Activated CD8-positive, alpha-beta memory T cell treated with anti-CD3 and anti-CD28 coated beads for 36 hours (primary cell): ENCODE data around the gene WNT9A. TPM values are rescaled to one million over a fixed set of nuclear protein-coding genes. Genes with fewer than 3 reads are reported as not detected.
"Not testable (repeated sequence)": the region's sequence is repeated elsewhere in the genome, so short reads cannot be mapped to it uniquely, and the experiment has no call there.

ENCODE experiments used
- CTCF ChIA-PET: fragments of 350-600 bp; sonication (Branson Sonifier 250); formaldehyde crosslinking; loops from one replicate; lab custom pipeline; 2021; ENCODE audit warnings: antibody characterized with exemption; lab: Charles Lee
- POLR2A ChIA-PET: fragments of 350-600 bp; sonication (Branson Sonifier 250); formaldehyde crosslinking; loops from one replicate; lab custom pipeline; 2021; ENCODE audit warnings: antibody characterized with exemption; lab: Charles Lee
- total RNA-seq, 2 experiments: library from RNA; stranded (reverse); gene quantifications; one replicate each; pipeline ENCODE4 v1.2.3, GENCODE V29; 2021

WNT9A gene, protein sequence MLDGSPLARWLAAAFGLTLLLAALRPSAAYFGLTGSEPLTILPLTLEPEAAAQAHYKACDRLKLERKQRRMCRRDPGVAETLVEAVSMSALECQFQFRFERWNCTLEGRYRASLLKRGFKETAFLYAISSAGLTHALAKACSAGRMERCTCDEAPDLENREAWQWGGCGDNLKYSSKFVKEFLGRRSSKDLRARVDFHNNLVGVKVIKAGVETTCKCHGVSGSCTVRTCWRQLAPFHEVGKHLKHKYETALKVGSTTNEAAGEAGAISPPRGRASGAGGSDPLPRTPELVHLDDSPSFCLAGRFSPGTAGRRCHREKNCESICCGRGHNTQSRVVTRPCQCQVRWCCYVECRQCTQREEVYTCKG
- total RNA-seq = not detected

DNA sequence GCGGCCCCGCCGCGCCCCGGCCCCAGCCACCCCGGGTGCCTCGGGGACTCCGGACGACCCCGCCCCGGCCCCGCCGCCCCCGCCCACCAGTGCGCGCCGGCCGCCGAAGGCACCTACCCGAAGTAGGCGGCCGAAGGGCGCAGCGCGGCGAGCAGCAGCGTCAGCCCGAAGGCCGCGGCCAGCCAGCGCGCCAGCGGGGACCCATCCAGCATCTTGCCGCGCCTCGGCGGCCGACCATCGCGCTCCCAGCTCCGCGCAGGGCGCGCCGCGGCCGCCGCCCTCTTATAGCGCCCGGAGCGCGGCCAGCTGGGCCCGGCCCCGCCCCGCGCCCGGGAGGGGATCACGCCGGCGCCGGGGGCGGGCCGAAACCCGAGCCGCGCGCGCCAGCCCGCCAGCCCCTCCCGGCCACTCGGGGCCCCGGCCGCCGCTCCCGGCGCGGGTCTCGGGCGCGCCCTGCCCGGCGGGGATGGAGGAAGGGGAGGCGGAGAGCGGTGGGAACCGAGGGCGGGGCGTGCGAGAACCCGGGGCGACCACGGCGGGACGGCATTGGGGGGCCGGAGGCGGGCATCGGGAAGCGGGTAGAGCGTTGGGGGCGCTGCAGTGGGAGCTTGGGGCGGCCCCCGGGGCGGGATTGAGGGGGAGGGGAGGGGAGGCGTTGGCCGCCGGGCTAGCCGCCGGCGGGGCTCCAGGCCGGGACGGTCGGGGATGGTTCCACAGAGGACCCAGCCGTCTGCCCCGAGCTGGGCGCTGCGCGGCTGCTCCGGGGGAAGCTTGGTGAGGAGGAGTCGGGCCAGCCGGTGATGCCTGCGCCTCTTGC, at the start of gene WNT9A:
Gene WNT9A (minus strand): TSS at position 257 of the 817 bp plus-strand sequence. CDS start 45 bp downstream, at position 212.
- CTCF ChIA-PET = interaction anchor here (0.9 to 2.1 kb wide), 4 partner anchors 11 to 186 kb away, joined by 3 to 5 read pairs (median 4); no protein-coding TSS in a partner anchor
- POLR2A ChIA-PET = interaction anchor here (0.5 kb wide), 1 partner anchor 476 kb away, joined by 6 read pairs; no protein-coding TSS in a partner anchor

DNA sequence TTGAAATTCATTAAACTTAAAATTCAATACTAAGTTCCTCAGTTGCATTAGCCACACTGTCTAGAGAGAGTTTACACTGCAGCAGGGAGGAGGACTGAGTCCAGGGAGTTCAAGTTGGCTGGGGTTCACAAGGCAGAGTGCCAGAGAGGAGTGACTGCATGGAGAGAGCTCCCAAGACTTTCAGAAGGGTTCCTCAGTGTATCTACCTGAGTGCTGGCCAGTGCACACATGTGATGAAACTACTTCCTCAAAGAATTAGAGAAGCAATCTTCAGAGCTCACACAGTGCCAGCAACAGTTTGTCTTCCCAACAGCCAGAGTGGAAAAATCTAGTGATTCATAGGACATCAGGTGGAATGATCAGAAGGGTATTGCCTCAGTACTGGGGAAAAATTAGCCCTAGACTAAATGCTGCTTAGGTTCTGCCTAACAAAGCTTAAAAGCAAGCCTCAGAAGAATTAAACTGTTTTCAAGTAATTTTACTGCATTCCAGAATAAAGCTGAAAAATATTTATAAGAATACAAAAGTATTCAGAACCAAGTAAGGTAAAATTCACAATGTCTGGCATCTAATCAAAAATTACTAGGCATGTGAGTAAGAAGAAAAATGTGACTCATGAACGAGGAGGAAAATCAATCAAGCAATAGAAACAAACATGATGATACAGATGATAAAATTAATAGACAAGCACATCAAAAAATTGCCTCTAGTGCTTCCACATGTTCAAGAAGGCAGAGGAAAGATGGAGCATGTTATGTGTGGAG, 48.6 kb upstream of the WNT9A start:
- ChIA-PET POLR2A (interaction anchor here (0.6 kb wide), 1 partner anchor 820 kb away, joined by 3 read pairs; no protein-coding TSS in a partner anchor), CTCF (interaction anchor here (0.5 kb wide), 1 partner anchor 1673 kb away, joined by 4 read pairs; no protein-coding TSS in a partner anchor)

DNA sequence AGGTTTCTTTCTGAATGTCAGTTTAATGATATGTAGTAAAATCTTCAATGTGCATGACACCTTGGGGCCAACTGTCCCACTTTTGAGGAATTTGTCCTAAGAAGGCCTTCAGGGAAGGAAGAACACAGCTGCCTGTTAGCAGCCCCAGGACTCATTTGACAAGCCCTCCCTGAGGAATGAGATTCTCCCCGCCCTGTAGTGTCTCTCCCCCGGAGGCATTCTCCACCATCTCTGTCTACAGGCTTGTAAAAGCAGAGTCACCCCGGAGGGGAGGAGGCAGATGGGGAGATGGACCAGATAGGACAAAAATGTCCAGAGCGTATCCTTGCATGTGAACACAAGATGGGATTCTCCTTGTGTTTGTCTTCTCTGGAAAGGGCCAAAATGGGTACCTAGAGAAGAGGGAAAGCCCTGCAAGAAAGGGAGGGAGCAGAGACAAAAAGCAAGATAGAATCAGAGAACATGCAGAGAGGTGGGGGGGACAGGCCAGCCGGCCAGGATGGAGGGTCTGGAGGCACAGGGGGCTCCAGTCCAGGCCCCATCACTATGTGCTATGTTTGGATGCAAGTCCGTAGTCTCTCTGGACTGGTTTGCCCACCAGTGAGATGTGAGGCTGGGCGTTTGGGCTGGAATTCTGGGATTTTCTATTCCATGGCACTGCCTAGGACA, 47.0 kb upstream of the WNT9A start:
- ChIA-PET POLR2A (no interaction called here), CTCF (no interaction called here)

DNA sequence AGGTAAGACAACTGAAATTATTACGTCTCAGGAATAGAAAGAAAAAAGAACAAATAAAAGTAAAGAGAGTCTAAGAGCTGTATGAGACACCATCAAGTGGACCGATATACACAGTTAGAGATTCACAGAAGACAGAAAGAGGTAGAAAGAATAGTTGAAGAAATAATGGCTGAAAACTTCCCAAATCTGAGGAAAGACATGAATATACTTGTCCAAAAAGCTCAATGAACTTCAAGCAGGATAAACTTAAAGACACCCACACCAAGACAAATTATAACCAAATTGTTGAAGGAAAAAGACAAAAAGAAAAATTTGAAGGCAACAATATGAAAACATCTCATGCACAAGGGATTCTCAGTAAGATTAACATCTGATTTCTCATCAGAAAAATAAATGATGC, 39.4 kb upstream of the WNT9A start:
- ChIA-PET POLR2A (no interaction called here), CTCF (no interaction called here)

DNA sequence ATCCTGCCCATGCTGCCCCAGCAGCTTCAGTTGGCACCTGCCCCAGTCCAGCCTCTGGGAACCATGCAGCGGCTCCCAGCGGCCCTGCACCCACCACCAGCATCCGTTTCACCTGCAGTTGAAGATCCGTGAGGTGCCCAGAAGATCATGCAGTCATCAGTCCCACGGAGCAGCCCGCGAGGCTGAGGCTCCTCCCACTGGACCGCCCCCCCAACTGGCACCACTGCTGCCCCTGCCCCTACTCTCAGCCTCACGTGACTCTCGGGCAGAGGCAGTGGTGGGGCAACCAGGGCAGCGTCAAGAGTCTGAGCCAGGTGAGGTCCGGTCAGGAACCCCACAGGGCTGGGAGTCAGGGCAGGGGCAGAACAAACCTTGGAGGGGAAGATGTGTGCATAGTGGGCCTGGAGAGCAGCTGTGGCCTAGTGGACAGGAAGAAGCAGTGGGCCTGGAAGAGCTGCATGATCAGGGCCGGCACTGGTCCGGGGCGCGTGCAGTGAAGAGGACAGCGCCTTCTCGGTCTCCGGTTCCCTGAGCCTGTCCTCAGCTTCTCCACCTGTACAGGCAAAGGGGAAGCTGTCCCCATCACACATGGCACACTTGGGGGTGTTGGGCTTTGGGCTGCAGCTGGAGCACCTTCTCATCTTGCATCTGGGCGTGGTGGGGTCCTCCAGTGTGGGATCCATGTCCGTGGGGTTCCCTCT, 28.0 kb upstream of the WNT9A start:
- CTCF ChIA-PET, POLR2A ChIA-PET: not testable (repeated sequence)

DNA sequence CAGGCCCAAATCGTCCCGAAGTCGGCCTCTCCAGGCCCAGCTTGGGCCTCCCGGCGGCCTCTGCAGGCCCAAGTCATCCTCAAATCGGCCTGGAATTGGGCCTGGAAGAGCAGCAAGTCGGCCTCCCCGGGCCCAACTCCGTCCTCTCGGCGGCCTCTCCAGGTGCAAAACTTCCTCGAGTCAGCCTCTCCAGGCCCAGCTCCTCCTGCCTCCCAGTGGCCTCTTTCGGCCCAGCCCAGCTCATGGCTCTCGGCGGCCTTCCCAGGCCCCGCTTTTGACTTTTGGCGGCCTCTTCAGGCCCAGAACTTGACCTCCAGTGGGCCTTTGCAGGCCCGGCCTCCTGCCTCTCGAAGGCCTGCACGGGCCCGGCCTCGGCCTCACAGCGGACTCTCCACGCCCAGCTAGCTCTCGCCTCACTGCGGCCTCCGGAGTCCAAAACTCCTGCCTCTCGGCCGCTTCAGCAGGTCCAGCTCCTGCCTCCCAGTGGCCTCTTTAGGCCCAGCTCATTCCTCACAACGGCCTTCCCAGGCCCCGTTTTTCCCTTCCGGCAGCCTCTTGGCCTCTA, 26.1 kb upstream of the WNT9A start:
- POLR2A ChIA-PET, CTCF ChIA-PET: not testable (repeated sequence)

DNA sequence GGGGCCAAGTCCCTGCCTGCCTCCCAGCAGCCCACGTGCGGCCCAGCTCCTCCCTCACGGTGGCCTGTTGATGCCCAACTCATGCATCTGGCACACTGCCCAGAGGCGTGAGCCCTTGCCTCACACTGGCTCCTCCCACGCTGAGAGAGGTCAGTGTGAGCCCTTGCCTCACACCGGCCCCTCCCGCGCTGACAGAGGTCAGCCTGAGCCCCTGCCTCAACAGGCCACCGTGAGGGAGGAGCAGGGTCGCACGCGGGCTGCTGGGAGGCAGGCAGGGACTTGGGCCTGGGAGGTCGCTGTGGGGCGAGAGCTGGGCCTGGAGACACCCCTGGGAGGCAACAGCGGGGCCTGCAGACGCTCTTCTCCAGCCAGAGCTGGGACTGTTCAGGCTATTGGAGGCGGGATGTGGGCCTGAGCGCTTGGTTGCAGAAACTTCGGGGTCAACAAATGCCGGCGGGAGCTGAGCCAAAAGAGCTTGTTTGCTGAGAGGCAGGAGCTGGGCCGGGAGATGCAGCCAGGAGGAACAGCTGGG, 25.2 kb upstream of the WNT9A start:
- CTCF ChIA-PET, POLR2A ChIA-PET: not testable (repeated sequence)

DNA sequence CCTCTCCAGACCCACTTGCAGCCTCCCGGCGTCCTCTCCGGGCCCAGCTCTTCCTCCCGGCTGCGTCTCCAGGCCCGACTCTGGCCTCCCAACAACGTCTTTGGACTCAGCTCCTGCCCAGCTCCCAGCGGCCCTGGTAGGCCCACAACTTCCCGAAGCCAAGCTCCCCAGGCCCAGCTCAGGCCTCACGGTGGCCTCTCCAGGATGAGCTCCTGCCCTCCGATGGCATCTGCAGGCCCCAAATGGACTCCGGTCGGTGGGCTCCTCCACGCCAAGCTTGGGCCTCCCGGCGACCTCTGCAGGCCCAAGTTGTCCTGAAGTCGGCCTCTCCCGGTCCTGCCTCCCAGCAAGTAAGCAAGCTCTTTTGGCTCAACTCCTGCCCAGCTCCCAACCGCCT, 24.5 kb upstream of the WNT9A start:
- POLR2A ChIA-PET, CTCF ChIA-PET: not testable (repeated sequence)

DNA sequence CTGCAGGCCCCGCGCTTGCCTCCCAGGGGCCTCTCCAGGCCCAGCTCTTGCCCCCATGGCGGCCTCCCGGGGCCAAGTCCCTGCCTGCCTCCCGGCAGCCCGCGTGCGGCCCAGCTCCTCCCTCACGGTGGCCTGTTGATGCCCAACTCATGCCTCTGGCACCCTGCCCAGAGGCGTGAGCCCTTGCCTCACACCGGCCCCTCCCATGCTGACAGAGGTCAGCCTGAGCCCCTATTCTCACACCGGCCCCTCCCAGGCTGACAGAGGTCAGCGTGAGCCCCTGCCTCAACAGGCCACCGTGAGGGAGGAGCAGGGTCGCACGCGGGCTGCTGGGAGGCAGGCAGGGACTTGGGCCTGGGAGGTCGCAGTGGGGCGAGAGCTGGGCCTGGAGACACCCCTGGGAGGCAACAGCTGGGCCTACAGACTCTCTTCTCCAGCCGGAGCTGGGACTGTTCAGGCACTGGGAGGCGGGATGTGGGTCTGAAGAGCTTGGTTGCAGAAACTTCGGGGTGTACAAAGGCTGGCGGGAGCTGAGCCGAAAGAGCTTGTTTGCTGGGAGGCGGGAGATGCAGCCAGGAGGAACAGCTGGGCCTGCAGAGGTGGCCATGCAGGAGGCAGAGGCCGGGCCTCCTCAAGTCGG, 24.0 kb upstream of the WNT9A start:
- CTCF ChIA-PET, POLR2A ChIA-PET: not testable (repeated sequence)

DNA sequence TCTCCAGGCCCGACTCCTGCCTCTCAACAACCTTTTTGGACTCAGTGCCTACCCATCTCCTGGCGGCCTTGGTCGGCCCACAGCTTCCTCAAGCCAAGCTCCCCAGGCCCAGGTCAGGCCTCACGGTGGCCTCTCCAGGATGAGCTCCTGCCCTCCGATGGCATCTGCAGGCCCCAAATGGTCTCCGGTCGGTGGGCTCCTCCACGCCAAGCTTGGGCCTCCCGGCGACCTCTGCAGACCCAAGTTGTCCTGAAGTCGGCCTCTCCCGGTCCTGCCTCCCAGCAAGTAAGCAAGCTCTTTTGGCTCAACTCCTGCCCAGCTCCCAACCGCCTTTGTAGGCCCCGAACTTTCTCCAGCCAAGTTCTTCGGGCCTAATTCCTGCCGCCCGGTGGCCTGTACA, 23.5 kb upstream of the WNT9A start:
- POLR2A ChIA-PET, CTCF ChIA-PET: not testable (repeated sequence)

DNA sequence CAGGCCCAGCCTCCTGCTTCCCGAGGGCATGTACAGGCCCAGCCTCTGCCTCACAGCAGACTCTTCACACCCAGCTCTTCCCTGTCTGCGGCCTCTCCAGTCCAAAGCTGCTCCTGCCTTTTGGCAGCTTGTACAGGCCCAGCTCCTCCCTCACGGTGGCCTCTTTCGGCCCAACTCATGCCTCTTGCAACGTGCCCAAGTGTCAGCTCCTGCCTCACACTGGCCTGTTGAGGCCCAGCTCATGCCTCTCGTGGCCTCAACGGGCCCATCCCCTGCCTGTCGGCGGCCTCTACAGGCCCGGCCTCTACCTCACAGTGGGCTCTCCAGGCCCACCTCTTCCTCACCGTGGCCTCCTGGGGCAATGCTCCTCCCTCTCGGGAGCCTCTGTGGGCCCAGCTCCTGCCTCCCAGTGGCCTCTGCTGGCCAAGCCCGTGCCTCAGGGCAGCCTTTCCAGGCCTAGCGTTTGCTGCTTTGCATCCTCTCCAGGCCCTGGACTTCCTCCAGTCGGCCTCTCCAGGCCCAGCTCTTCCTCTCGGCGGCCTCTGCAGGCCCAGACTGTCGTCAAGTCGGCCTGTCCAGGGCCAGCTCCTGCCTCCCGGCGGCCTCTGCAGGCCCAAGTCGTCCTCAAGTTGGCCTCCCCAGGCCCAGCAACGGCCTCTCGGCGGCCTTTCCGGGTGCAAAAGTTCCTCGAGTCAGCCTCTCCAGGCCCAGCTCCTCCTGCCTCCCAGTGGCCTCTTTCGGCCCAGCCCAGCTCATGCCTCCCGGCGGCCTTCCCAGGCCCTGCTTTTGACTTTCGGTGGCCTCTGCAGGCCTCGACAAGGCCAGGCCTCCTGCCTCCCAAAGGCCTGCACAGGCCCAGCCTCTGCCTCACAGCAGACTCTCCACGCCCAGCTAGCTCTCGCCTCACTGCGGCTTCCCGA, 22.6 kb upstream of the WNT9A start:
- CTCF ChIA-PET, POLR2A ChIA-PET: not testable (repeated sequence)

DNA sequence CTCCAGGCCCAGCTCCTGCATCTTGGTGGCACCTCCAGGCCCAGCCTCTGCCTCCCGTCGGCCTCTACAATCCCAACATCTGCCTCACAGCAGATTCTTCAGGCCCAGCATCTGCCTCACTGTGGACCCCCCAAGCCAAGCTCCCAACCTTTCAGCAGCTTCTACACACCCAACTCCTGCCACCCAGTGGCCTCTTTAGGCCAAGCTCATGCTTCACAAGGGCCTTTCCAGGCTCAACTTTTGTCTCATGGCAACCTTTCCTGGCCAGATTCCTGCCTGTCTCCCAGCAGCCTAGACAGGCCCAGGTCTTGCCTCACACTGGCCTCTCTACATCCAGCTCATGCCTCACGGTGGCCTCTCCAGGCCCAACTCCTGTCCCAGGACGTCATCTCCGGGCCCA, 20.1 kb upstream of the WNT9A start:
- CTCF ChIA-PET, POLR2A ChIA-PET: not testable (repeated sequence)

DNA sequence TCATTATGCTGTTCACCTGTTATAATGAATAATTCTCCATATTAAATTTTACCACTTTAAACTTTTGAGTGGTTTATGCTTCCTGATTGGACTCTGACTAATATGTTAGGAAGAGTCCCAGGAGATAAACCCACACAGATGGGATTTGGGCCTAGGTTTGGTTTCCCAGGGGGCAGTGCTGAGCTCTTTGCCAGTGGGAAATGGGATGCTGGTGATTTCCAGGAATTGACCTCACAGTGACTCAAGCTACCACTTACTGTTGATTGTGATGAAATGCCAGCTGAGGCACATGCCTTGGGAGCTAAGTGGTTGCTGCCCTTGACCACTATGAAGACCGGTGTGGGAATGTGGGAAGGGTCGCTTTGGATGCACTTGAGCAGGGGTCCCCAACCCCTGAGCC, 19.0 kb upstream of the WNT9A start:
- CTCF ChIA-PET = interaction anchor here (0.6 kb wide), 1 partner anchor 303 kb away, joined by 3 read pairs; no protein-coding TSS in a partner anchor
- POLR2A ChIA-PET = not testable (repeated sequence)

DNA sequence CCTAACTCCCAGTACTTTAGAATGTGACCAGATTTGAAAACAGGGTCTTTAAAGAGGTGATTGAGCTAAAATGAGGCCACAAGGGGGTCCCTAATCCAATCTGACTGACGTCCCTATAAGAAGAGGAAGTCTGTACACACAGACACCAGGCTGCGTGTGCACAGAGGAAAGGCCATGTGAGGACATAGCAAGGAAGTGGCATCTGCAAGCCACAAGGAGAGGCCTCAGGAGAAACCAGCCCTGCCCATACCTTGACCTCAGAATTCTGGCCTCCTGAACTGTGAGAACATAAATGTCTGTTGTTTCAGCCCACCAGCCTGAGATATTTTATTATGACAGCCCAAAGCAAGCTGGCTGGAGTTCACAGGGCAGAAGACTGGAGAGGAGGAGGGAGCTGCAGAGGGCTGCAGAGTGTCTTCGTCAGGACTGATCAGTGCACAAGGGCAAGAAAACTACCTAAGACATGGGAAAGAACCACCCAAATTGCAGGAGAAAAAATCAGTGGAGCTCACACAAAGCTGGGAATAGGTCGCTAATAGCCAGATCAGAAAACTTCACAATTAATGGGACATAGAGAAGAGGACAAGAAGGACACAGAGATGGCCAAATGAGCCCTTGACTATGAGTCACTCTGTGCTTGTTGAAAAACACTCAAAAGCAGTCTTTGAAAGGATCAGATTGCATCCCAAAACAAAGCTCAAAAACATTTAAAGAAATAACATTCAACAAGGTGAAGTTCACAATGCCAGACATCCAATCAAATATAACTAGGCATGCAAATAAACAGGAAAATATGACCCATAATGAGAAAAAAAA, 14.1 kb upstream of the WNT9A start:
- ChIA-PET CTCF (interaction anchor here (1.0 kb wide), 1 partner anchor 27 kb away, joined by 3 read pairs; no protein-coding TSS in a partner anchor), POLR2A (no interaction called here)

DNA sequence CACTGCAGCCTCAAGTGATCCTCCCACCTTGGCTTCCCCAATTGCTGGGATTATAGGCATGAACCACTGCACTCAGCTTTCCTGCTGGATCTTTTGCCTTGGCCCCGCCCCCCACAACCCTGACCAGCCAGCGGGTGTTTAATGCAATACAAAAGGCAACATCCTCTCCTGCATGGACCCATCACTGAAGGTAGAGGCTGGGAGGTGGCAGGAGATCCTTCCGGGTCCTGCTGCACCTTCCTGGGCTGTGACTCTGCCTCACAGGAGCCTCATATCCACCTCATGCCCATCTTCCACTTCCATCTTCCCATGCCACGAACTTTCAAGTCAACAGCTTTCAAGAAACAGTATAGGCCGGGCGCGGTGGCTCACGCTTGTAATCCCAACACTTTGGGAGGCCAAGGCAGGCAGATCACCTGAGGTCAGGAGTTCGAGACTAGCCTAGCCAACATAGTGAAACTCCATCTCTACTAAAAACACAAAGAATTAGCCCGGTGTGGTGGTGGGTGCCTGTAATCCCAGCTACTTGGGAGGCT, 11.7 kb upstream of the WNT9A start:
- POLR2A ChIA-PET = interaction anchor here (0.6 kb wide), 1 partner anchor 525 kb away, joined by 3 read pairs; no protein-coding TSS in a partner anchor
- CTCF ChIA-PET = interaction anchor here (1.6 kb wide), 1 partner anchor 197 kb away, joined by 4 read pairs; no protein-coding TSS in a partner anchor
